SK-N-SH treated with all-trans-retinoic acid at 6 μM for 48 hours (cell line): ENCODE results near the gene EIF4H.

Experiments used
- ATAC-seq: fragments of 200-7000 bp; cut with Tn5 transposase; 3 replicates; pipeline ENCODE4 v1.9.1; 2020; ENCODE audit warnings: mild to moderate bottlenecking, moderate library complexity
- BACH2 ChIP-seq: fragments of 250-450 bp; sonication (Bioruptor Pico); IDR thresholded peaks from 2 replicates; pipeline ENCODE4 v1.9.0; 2021; ENCODE audit warnings: mild to moderate bottlenecking, borderline replicate concordance
- CSDC2 ChIP-seq: fragments of 250-450 bp; sonication (Bioruptor Pico); IDR thresholded peaks from 2 replicates; pipeline ENCODE4 v1.5.0; 2020; ENCODE audit warnings: mild to moderate bottlenecking, moderate library complexity
- ESRRG ChIP-seq: fragments of 250-450 bp; sonication (Bioruptor Pico); IDR thresholded peaks from 2 replicates; pipeline ENCODE4 v1.6.1; 2021; ENCODE audit warnings: mild to moderate bottlenecking
- GLIS3 ChIP-seq: fragments of 250-450 bp; sonication (Bioruptor Pico); IDR thresholded peaks from 2 replicates; pipeline ENCODE4 v1.5.0; 2020; ENCODE audit warnings: mild to moderate bottlenecking, moderate library complexity
- ISL1 ChIP-seq: fragments of 250-450 bp; sonication (Bioruptor Pico); IDR thresholded peaks from 2 replicates; pipeline ENCODE4 v2.1.2; 2022; ENCODE audit warnings: mild to moderate bottlenecking, moderate library complexity
- OSR1 ChIP-seq: fragments of 250-450 bp; sonication (Bioruptor Pico); IDR thresholded peaks from 2 replicates; pipeline ENCODE4 v1.8.0; 2022; ENCODE audit warnings: moderate library complexity, mild to moderate bottlenecking, inconsistent platforms
- PPARA ChIP-seq: fragments of 250-450 bp; sonication (Bioruptor Pico); IDR thresholded peaks from 2 replicates; pipeline ENCODE4 v1.5.0; 2020; ENCODE audit warnings: mild to moderate bottlenecking, borderline replicate concordance
- RARB ChIP-seq: fragments of 250-450 bp; sonication (Bioruptor Pico); IDR thresholded peaks from 2 replicates; pipeline ENCODE4 v1.8.0; 2021; ENCODE audit warnings: mild to moderate bottlenecking, moderate library complexity
- SNAI2 ChIP-seq: fragments of 250-450 bp; sonication (Bioruptor Pico); IDR thresholded peaks from 2 replicates; pipeline ENCODE4 v1.5.0; 2020; ENCODE audit warnings: mild to moderate bottlenecking, moderate library complexity
- TCF4 ChIP-seq: fragments of 250-450 bp; sonication (Bioruptor Pico); IDR thresholded peaks from 2 replicates; pipeline ENCODE4 v1.8.0; 2021; ENCODE audit warnings: mild to moderate bottlenecking, moderate library complexity, borderline replicate concordance
- TOX ChIP-seq: fragments of 250-450 bp; sonication (Bioruptor Pico); IDR thresholded peaks from 2 replicates; pipeline ENCODE4 v1.8.0; 2021; ENCODE audit warnings: mild to moderate bottlenecking, moderate library complexity, borderline replicate concordance
- ZC3H10 ChIP-seq: fragments of 250-450 bp; sonication (Bioruptor Pico); IDR thresholded peaks from 2 replicates; pipeline ENCODE4 v1.5.1; 2021; ENCODE audit warnings: mild to moderate bottlenecking, moderate library complexity
- ZFP3 ChIP-seq: fragments of 250-450 bp; sonication (Bioruptor Pico); IDR thresholded peaks from 2 replicates; pipeline ENCODE4 v1.5.0; 2020; ENCODE audit warnings: mild to moderate bottlenecking, moderate library complexity
- ZFP30 ChIP-seq: fragments of 450-650 bp; formaldehyde crosslinking; IDR thresholded peaks from 2 replicates; pipeline ENCODE4 v1.5.0; 2022; ENCODE audit warnings: mild to moderate bottlenecking, moderate library complexity
- ZNF565 ChIP-seq: fragments of 450-650 bp; formaldehyde crosslinking; conservative IDR thresholded peaks from 2 replicates; pipeline ENCODE4 v1.5.0; 2020; ENCODE audit warnings: low read depth, mild to moderate bottlenecking, moderate library complexity
- ZNF70 ChIP-seq: fragments of 450-650 bp; formaldehyde crosslinking; IDR thresholded peaks from 2 replicates; pipeline ENCODE4 v1.5.0; 2020; ENCODE audit warnings: mild to moderate bottlenecking, moderate library complexity
- ZNF8 ChIP-seq: fragments of 450-650 bp; formaldehyde crosslinking; IDR thresholded peaks from 2 replicates; pipeline ENCODE4 v1.5.0; 2020; ENCODE audit warnings: mild to moderate bottlenecking, moderate library complexity
- TF ChIP-seq, protein P1 (sequence below): fragments of 250-450 bp; sonication (Bioruptor Pico); IDR thresholded peaks from 2 replicates; pipeline ENCODE4 v1.8.0; 2021; ENCODE audit warnings: low read depth, mild to moderate bottlenecking, moderate library complexity, borderline replicate concordance
- TF ChIP-seq, protein P2 (sequence below): fragments of 250-450 bp; sonication (Bioruptor Pico); IDR thresholded peaks from 2 replicates; pipeline ENCODE4 v1.5.1; 2020; ENCODE audit warnings: low read depth, mild to moderate bottlenecking, moderate library complexity
- TF ChIP-seq, protein P3 (sequence below): fragments of 250-450 bp; sonication (Bioruptor Pico); IDR thresholded peaks from 2 replicates; pipeline ENCODE4 v1.5.1; 2021; ENCODE audit warnings: mild to moderate bottlenecking, moderate library complexity
- TF ChIP-seq, protein P4 (sequence below): fragments of 250-450 bp; sonication (Bioruptor Pico); IDR thresholded peaks from 2 replicates; pipeline ENCODE4 v1.5.0; 2020; ENCODE audit warnings: mild to moderate bottlenecking, moderate library complexity

Gene EIF4H

DNA sequence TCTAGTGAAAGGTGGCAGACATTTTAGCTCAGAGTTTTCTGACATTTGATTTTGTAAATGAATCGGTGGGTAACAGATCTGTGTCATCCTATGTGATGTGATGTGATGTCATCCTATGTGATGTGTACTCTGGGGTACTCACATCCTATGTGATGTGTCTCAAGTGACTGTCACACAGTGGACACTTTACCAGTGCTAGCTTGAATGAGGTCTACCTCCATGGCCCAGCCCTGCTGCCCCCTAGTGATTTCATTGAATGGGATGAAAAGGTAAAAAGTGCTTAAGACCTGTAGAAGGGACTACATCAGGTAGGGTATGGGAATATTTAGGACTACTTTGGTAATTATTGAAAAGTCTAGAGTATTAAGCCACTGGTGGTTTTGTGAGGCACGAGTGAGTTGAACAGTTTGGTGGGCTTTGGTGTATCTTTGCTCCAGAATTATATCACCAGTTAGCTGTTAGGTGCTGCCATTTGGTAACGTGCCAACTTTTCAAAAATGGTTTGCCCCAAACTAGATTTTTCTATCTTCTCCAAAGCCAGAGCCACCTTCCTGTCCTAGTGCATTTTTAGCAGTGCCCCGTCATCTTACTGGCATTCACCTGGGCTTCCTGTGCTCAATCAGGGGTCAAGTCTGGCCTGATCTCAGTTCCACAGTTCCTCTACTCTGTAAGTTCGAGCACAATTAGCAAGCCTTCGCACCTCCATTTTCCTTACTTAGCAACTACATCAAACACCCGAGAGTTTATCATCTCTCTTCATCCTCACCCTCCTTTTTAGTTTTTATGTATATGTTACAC lies 9.7 kb downstream of the EIF4H start (continued):
- TF ChIP-seq, protein P1, sequence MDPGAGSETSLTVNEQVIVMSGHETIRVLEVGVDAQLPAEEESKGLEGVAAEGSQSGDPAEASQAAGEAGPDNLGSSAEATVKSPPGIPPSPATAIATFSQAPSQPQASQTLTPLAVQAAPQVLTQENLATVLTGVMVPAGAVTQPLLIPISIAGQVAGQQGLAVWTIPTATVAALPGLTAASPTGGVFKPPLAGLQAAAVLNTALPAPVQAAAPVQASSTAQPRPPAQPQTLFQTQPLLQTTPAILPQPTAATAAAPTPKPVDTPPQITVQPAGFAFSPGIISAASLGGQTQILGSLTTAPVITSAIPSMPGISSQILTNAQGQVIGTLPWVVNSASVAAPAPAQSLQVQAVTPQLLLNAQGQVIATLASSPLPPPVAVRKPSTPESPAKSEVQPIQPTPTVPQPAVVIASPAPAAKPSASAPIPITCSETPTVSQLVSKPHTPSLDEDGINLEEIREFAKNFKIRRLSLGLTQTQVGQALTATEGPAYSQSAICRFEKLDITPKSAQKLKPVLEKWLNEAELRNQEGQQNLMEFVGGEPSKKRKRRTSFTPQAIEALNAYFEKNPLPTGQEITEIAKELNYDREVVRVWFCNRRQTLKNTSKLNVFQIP (CRISPR knock-in tag), result no peak
- TF ChIP-seq ZNF8 (CRISPR knock-in tag) (no peak), ZNF70 (no peak), TCF4 (CRISPR knock-in tag) (no peak), SNAI2 (CRISPR knock-in tag) (no peak), OSR1 (CRISPR knock-in tag) (no peak), ZC3H10 (CRISPR knock-in tag) (no peak)

DNA sequence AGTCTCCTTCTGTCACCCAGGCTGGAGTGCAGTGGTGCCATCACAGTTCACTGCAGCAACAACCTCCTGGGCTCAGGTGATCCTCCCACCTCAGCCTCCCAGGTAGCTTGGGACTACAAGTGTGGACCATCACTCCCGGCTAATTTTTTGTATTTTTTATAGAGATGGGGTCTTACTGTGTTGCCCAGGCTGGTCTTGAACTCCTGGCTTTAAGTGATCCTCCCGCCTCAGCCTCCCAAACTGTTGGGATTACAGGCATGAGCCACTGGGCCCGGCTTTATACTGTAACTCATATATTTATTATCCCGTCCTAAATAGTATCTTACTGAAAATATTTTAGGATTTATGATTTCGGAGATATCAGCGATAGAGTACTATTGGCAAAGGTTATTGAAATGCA lies 10.9 kb downstream of the EIF4H start:
- TF ChIP-seq, protein P2, sequence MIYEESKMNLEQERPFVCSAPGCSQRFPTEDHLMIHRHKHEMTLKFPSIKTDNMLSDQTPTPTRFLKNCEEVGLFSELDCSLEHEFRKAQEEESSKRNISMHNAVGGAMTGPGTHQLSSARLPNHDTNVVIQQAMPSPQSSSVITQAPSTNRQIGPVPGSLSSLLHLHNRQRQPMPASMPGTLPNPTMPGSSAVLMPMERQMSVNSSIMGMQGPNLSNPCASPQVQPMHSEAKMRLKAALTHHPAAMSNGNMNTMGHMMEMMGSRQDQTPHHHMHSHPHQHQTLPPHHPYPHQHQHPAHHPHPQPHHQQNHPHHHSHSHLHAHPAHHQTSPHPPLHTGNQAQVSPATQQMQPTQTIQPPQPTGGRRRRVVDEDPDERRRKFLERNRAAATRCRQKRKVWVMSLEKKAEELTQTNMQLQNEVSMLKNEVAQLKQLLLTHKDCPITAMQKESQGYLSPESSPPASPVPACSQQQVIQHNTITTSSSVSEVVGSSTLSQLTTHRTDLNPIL (CRISPR knock-in tag), result no peak
- no peak for TF ChIP-seq TOX
- no peak for TF ChIP-seq PPARA
- TF ChIP-seq ZNF70, result no peak
- TF ChIP-seq GLIS3 (CRISPR knock-in tag), result no peak
- no peak for TF ChIP-seq ZNF565 (CRISPR knock-in tag)
- ATAC-seq, result no peak

DNA sequence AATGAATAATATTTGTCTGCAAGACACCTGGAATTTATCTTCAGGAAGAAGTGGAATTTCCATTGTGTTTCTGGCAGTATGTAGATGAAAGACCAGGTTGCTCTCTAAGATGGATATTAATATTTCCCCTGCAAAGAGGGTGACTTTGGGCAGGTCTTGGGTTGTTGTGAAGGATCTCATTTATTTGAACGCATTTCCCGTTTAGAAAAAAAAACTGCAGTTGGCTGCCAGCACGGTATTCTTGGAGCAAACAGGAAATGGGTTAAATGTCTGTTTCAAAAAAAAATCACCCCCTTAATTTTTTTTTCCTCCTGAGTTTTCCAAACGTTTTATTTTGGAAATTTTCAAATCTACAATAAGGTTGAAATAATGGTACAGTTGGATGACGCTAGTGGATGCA lies 11.5 kb downstream of the EIF4H start:
- no peak for TF ChIP-seq ZFP3 (CRISPR knock-in tag)
- TF ChIP-seq ZFP30 (CRISPR knock-in tag), result no peak
- no peak for TF ChIP-seq SNAI2 (CRISPR knock-in tag)
- no peak for TF ChIP-seq ZNF8 (CRISPR knock-in tag)
- TF ChIP-seq CSDC2 (CRISPR knock-in tag), result no peak
- TF ChIP-seq, all 23 proteins: peak for 0
- no peak for ATAC-seq

DNA sequence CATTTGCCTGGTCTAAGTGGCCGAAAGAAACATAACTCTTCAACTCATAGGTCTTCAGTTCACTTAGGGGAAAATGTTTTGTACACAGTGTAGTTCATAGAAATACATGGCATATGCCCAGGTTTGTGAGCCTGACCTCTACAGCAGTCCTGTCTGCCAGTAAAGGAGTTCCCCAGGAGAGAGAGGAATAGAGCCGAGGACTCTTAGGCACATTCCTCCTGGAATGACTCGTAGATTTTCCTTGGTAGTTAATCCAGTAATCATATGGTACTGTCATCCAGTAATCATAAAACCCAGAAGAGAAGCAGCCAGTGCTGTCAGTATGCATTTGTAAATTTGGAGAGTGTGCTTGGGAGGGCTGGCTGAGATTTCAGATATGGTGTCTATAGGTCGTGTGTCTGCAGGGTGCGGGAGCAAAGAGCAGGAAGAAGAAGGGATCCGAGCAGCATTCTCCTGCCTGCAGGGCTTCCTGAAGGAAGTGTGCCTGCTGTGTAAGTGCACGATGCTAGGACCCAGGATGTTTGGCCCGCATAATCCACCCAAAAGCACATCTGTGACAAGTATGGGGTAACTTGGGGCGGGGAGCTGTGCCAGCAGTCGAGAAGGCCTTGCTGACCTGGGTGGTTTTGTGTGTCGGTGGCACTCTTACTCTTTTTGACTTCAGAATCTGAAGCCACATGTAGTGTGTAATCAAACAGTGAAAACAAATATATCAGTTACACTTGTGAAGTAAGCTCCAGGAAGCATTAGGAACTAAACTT lies 13.9 kb downstream of the EIF4H start:
- peak; percentile 80 for ATAC-seq
- TF ChIP-seq, protein P2 (CRISPR knock-in tag), result no peak
- TF ChIP-seq ZC3H10 (CRISPR knock-in tag), result 0 out of 2 replicates have a peak, but pooled peaks have one; percentile 54

DNA sequence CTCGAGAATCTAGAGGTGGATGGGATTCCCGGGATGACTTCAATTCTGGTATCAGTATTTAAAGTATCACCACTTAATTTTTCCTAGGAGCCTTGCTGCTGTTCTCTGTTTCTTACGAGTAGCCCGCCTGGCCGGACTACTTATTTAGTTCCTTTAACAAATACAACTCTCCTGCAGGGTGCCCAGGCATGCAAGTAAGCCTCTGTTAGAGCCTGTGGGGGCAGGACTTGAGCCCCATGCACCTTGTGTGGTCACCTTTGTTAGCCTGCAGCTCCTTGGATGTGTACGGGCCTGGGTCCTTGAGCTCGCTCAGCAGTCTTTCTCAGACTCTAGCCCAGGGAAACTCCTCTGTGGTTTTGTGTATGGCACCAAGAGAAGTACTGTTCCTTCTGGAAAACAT lies 16.1 kb downstream of the EIF4H start:
- ATAC-seq, result no peak
- TF ChIP-seq GLIS3 (CRISPR knock-in tag) (no peak), ESRRG (CRISPR knock-in tag) (no peak), ISL1 (no peak), TOX (no peak), BACH2 (CRISPR knock-in tag) (no peak), ZNF8 (CRISPR knock-in tag) (no peak), TCF4 (CRISPR knock-in tag) (no peak), SNAI2 (CRISPR knock-in tag) (no peak), ZNF70 (no peak), ZFP3 (CRISPR knock-in tag) (no peak), RARB (no peak), ZFP30 (CRISPR knock-in tag) (no peak), OSR1 (CRISPR knock-in tag) (no peak), ZNF565 (CRISPR knock-in tag) (no peak)
- TF ChIP-seq, protein P3, sequence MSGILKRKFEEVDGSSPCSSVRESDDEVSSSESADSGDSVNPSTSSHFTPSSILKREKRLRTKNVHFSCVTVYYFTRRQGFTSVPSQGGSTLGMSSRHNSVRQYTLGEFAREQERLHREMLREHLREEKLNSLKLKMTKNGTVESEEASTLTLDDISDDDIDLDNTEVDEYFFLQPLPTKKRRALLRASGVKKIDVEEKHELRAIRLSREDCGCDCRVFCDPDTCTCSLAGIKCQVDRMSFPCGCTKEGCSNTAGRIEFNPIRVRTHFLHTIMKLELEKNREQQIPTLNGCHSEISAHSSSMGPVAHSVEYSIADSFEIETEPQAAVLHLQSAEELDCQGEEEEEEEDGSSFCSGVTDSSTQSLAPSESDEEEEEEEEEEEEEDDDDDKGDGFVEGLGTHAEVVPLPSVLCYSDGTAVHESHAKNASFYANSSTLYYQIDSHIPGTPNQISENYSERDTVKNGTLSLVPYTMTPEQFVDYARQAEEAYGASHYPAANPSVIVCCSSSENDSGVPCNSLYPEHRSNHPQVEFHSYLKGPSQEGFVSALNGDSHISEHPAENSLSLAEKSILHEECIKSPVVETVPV (CRISPR knock-in tag), result no peak
- TF ChIP-seq, protein P1 (CRISPR knock-in tag), result no peak
- TF ChIP-seq, protein P4, sequence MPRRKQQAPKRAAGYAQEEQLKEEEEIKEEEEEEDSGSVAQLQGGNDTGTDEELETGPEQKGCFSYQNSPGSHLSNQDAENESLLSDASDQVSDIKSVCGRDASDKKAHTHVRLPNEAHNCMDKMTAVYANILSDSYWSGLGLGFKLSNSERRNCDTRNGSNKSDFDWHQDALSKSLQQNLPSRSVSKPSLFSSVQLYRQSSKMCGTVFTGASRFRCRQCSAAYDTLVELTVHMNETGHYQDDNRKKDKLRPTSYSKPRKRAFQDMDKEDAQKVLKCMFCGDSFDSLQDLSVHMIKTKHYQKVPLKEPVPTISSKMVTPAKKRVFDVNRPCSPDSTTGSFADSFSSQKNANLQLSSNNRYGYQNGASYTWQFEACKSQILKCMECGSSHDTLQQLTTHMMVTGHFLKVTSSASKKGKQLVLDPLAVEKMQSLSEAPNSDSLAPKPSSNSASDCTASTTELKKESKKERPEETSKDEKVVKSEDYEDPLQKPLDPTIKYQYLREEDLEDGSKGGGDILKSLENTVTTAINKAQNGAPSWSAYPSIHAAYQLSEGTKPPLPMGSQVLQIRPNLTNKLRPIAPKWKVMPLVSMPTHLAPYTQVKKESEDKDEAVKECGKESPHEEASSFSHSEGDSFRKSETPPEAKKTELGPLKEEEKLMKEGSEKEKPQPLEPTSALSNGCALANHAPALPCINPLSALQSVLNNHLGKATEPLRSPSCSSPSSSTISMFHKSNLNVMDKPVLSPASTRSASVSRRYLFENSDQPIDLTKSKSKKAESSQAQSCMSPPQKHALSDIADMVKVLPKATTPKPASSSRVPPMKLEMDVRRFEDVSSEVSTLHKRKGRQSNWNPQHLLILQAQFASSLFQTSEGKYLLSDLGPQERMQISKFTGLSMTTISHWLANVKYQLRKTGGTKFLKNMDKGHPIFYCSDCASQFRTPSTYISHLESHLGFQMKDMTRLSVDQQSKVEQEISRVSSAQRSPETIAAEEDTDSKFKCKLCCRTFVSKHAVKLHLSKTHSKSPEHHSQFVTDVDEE (CRISPR knock-in tag), result no peak
